ENCODE measurements around the gene MREG.

MREG gene

GRCh38 chr2:215901796-215902195 lies 111.6 kb downstream of the MREG start:
- Histone ChIP-seq H3K4me3 (ENCODE audit: low read depth, low read length) (no peak overlapping the region), H3K4me1 (ENCODE audit: control insufficient read depth, insufficient read depth, low read length) (no peaks in the 10 kb centered on the region), H3K27ac (ENCODE audit: extremely low read depth, low read depth, low read length) (no peak overlapping the region), H3K9me3 (ENCODE audit: control insufficient read depth, insufficient read depth, low read depth, low read length) (no peaks in the 10 kb centered on the region), H3K36me3 (ENCODE audit: control insufficient read depth in 2 of 2, insufficient read depth in 1 of 2, low read length in 2 of 2) (no peaks in the 10 kb centered on the region)
- ChIA-PET CTCF (interaction anchor here (0.5 to 0.8 kb wide), 3 partner anchors 30 to 1914 kb away, joined by 3 to 4 read pairs (median 3); no protein-coding TSS in a partner anchor), POLR2A (interaction anchor here (0.5 kb wide), 1 partner anchor 502 kb away, joined by 3 read pairs; no protein-coding TSS in a partner anchor)
- TF ChIP-seq ZNF133 (tag by site-specific recombination; IDR thresholded peaks at IDR 0.05) (no peak), SCRT1 (tag by site-specific recombination; IDR thresholded peaks at IDR 0.05; ENCODE audit: borderline replicate concordance) (no peak), ZNF596 (tag by site-specific recombination; IDR thresholded peaks at IDR 0.05) (no peak), ZNF48 (tag by site-specific recombination; IDR thresholded peaks at IDR 0.05) (no peak), YY2 (tag by site-specific recombination; IDR thresholded peaks at IDR 0.05) (no peak), ZNF274 (IDR thresholded peaks at IDR 0.05; ENCODE audit: low read length) (no peak), ZNF274 (tag by site-specific recombination; IDR thresholded peaks at IDR 0.05; ENCODE audit: borderline replicate concordance) (no peak), KLF10 (tag by site-specific recombination; IDR thresholded peaks at IDR 0.05) (no peak), ZNF785 (tag by site-specific recombination; IDR thresholded peaks at IDR 0.05) (no peak), ZNF324 (tag by site-specific recombination; IDR thresholded peaks at IDR 0.05) (no peak), ZNF792 (tag by site-specific recombination; IDR thresholded peaks at IDR 0.05) (no peak), ZBTB1 (tag by site-specific recombination; IDR thresholded peaks at IDR 0.05) (no peak), ZNF239 (tag by site-specific recombination; IDR thresholded peaks at IDR 0.05) (no peak), ZNF214 (tag by site-specific recombination; IDR thresholded peaks at IDR 0.05; ENCODE audit: borderline replicate concordance) (no peak)

- TF ChIP-seq KLF7 (tag by site-specific recombination; IDR thresholded peaks at IDR 0.05; ENCODE audit: borderline replicate concordance): no peak
- TF ChIP-seq ZNF16 (tag by site-specific recombination; IDR thresholded peaks at IDR 0.05; ENCODE audit: low read depth): no peak
- TF ChIP-seq ZBTB11 (tag by site-specific recombination; conservative IDR thresholded peaks at IDR 0.05; ENCODE audit: low read depth): no peak
- TF ChIP-seq PRDM10 (tag by site-specific recombination; IDR thresholded peaks at IDR 0.05): no peak
- no peak for TF ChIP-seq ZNF776 (tag by site-specific recombination; IDR thresholded peaks at IDR 0.05; ENCODE audit: borderline replicate concordance)
- TF ChIP-seq ZNF19 (tag by site-specific recombination; IDR thresholded peaks at IDR 0.05; ENCODE audit: low read depth): no peak
- TF ChIP-seq OVOL3 (tag by site-specific recombination; IDR thresholded peaks at IDR 0.05): no peak
- no peak for TF ChIP-seq ZNF664 (tag by site-specific recombination; IDR thresholded peaks at IDR 0.05)
- no peak for TF ChIP-seq ZNF239 (tag by site-specific recombination; IDR thresholded peaks at IDR 0.05)
- no peak for TF ChIP-seq ZNF701 (tag by site-specific recombination; IDR thresholded peaks at IDR 0.05)
- TF ChIP-seq, protein P1, sequence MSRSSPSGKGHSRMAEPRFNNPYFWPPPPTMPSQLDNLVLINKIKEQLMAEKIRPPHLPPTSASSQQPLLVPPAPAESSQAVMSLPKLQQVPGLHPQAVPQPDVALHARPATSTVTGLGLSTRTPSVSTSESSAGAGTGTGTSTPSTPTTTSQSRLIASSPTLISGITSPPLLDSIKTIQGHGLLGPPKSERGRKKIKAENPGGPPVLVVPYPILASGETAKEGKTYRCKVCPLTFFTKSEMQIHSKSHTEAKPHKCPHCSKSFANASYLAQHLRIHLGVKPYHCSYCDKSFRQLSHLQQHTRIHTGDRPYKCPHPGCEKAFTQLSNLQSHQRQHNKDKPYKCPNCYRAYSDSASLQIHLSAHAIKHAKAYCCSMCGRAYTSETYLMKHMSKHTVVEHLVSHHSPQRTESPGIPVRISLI (tag by site-specific recombination; IDR thresholded peaks at IDR 0.05): no peak
- Histone ChIP-seq H3K36me3 (ENCODE audit: control insufficient read depth in 2 of 2, insufficient read depth in 1 of 2, low read length in 2 of 2) (no peaks in the 10 kb centered on the region), H3K4me3 (ENCODE audit: low read depth, low read length) (no peak overlapping the region)
Measured at GRCh38 chr2:215900843-215901242, 112.5 kb downstream of the MREG start.

More at GRCh38 chr2:215900843-215901242, 112.5 kb downstream of the MREG start:
- CTCF ChIA-PET: interaction anchor here (0.7 kb wide), 1 partner anchor 16 kb away, joined by 4 read pairs; no protein-coding TSS in a partner anchor
- no peaks in the 10 kb centered on the region for H3K9me3 ChIP-seq (ENCODE audit: control insufficient read depth, insufficient read depth, low read depth, low read length)
- H3K27ac ChIP-seq (ENCODE audit: extremely low read depth, low read depth, low read length): no peak overlapping the region
- POLR2A ChIA-PET: no interaction called here
- no peaks in the 10 kb centered on the region for H3K4me1 ChIP-seq (ENCODE audit: control insufficient read depth, insufficient read depth, low read length)

Data from HEK293 (cell line).